Hematopoietic multipotent progenitor cell treated with erythropoietin and hydrocortisone succinate and interleukin-3 and kit ligand, for 4 days (in vitro differentiated cells): ENCODE results near the gene CYP2R1.

ENCODE experiments used
- DNase-seq: peaks from one replicate; pipeline ENCODE4 v3.0.0-alpha.2; 2015

CYP2R1 gene, protein sequence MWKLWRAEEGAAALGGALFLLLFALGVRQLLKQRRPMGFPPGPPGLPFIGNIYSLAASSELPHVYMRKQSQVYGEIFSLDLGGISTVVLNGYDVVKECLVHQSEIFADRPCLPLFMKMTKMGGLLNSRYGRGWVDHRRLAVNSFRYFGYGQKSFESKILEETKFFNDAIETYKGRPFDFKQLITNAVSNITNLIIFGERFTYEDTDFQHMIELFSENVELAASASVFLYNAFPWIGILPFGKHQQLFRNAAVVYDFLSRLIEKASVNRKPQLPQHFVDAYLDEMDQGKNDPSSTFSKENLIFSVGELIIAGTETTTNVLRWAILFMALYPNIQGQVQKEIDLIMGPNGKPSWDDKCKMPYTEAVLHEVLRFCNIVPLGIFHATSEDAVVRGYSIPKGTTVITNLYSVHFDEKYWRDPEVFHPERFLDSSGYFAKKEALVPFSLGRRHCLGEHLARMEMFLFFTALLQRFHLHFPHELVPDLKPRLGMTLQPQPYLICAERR

DNA sequence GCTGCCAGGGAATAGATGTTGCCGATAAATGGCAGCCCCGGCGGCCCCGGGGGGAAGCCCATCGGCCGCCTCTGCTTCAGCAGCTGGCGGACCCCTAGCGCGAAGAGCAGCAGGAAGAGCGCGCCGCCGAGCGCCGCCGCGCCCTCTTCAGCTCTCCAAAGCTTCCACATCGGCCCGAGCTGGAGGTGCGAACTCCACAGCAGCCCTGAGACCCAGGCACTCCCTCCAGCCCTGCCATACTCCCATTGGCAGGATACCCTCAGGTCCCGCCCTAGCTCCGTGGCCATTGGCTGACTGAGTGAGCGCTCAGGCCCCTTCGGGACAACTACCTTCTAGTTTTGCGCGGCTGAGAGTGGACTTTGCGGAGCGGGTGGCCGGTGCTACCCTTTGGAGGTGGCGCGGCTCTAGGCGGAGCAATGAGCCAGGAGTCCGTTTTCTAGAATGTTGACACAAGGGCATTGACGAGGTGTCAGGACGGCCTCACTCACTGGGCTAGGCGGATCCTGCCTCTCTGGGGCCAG, at the start of gene CYP2R1:
Gene CYP2R1, minus strand, starts transcription at position 196 of the 521 bp plus-strand sequence. Its CDS starts 26 bp downstream, at position 170.
- peak; percentile 97 for DNase-seq

DNA sequence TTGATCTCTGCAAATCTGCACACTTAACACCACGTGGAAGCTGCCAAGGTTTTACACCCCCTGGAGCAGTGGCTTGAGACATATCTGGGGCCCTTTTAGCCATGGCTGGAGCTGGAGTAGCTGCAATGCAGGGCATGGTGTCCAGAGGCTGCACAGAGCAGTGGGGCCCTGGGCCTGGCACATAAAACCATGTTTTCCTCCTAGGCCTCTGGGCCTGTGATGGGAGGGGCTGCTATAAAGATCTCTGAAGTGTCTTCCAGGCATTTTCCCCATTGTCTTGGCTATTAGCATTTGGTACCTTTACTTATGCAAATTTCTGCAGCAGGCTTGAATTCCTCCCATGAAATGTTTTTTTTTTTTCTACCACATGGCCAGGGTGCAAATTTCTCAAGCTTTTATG, 46.9 kb upstream of the CYP2R1 start:
- no peak for DNase-seq

DNA sequence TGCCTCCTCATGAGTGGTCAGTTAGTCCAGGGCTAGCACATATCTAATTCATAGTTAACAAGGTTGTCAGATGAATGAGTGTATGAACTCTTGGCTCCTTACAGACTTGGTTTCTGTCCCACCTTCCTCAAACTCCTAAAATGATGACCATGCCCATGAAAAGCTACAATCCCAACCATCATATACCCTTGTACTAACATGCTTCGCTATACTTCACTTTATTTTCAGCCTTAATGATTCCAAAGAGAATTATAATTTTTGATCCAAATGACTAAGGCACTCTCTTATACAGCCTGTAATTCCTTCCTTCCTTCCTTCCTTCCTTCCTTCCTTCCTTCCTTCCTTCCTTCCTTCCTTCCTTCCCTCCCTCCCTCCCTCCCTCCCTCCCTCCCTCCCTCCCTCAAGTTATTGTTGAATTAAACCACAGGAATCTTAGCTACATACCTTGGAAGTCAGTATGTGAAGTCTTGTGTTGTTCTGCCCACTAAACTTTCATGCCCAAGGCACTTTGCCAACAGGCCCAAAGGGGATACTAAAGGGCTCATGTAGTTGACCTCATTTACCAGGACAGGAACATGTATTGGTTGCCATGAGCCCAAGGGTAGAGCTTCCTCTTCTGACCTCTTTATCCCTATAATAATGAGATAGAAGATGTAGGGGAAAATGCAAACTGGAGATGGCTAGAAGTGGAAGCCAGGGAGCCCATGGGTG, 42.8 kb upstream of the CYP2R1 start:
- no peak for DNase-seq

DNA sequence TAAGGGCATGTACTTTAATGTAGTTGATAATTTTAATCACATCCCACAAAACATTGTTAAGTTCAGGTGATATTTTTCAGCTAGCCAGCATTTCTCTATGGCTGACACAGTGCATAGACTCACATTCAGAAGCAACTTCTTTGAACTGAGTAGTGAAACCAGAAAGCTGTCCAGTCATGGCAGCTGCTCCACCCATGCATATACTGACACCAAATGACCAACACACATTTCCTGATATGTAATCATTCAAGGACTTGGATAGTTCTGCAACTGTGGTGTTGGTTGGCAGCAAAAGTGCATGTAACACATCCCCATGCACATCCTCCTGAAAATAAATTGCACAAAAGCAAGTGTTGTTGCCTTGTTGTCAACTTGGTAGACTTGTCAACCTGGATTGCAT, 40.4 kb upstream of the CYP2R1 start:
- DNase-seq = no peak

DNA sequence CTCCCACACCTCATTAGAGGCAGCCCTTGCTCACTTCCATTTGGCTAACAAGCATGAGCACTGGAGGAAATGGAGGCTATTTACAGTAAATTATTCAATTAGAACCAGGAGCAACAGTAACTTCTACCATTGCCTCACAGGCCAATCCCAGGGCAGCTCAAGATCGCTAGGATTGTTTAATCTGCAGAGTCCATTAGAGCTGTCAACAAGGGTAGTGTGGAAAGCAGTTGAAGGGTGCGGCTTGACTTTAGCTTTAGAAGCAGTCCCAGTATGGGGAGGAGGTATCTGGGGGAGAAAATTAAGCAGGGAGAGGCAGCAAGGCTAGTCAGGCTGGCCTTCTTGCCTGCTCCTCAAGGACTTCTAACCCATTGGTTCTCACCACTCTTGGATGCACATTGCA, 38.3 kb upstream of the CYP2R1 start:
- no peak for DNase-seq

DNA sequence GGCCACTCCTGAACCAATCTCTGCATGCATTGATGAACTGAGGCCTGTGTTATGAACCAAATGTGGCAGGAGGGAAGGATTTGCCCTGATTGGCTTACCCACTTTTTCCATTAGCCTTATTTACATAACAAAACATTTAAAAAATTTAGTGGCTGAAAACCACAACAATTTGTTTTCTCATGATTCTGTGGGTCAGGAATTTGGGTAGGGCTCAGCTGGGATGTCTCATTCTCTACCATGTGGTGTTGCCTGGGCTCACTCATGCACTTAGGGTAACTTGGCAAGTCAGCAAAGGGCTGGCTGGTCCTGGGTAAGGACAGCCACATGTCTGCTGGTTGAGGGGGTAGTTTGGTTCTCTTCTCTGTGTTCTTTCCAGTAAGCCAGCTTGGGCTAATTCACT, 35.1 kb upstream of the CYP2R1 start:
- DNase-seq = no peak

DNA sequence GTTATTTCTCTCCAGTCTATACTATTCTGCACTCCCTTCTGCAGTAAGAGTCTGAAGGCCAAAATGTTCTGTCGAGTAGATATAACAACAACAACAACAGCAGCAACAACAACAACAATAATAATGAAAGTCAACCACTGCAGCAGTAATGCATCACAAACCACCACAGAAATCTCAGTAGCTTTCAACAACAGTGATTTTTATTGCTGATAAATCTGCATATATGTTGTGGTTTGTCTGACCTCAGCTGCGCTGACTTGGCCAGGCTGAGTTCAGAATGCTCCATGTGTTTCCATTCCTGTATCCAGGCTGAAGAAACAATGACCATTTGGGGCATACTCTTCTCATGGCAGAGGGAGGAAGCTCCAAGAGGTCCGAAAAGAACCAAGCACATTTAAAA, 32.3 kb upstream of the CYP2R1 start:
- DNase-seq = no peak

DNA sequence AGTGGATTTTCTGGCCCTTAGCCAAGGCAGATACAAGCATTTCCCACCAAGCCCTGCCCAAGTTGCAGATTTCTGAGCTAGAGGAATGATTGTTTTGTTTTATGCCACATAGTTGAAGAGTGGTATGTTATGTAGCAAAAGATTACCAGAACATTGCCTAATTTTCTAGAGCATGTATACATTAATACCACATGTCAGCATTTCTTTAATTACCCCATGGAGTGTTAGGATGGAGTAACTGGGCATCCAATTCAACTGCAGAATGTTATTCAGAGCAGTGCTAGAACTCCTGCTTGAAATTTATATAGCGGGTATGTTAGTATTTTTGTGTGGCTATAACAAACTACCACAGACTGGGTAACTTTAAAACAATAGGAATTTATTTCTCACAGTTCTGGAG, 24.4 kb upstream of the CYP2R1 start:
- no peak for DNase-seq

DNA sequence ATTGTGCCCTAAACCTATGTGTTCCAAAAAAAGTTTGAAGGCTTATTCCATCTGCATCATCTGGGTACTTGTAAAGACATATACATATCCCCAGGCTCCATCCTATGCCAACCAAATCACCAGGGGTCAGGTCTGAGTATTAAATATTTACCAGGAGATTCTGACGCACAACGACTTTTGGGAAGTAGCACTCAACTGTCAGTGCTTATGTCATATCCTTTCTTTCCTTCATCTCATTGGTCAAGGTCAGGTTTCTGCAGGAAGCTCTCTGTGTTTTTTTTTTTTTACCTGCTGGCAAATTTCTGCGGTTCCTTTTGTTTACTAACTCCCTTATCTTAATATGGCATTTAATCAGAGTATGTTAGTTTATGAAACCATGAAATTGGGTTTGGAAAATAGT, 22.5 kb upstream of the CYP2R1 start:
- DNase-seq = no peak

DNA sequence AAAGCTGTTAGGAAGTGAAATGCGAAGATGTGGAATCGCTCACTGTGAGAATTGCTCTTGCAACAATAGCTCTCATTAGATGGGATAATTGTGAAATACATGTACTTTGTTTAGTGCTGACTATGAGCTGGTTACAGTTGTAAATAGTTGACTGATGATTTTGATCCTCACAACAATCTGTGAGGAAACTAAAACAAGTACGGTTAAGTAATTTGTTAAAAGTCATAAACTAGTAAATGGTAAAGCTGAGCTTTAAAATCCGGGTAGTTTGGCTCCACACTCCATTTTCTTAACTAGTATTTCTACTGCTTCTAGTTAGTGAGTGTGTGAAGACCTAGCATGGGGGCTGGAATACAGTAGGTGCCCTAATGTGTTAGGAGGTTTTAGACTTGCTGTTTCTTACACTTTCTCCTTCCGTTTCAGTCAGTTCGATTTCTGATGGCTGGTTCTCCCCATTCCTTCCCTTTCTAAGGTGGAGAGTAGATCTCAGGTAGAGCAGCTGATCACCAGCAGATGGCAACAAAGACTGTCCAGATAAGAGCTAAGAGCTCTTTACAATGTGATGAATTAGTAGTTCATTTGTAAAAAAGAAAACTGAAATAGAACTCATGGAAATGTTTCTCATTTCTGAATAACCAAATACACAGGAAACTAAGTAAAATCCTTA, 16.3 kb upstream of the CYP2R1 start:
- peak; percentile 64 for DNase-seq

DNA sequence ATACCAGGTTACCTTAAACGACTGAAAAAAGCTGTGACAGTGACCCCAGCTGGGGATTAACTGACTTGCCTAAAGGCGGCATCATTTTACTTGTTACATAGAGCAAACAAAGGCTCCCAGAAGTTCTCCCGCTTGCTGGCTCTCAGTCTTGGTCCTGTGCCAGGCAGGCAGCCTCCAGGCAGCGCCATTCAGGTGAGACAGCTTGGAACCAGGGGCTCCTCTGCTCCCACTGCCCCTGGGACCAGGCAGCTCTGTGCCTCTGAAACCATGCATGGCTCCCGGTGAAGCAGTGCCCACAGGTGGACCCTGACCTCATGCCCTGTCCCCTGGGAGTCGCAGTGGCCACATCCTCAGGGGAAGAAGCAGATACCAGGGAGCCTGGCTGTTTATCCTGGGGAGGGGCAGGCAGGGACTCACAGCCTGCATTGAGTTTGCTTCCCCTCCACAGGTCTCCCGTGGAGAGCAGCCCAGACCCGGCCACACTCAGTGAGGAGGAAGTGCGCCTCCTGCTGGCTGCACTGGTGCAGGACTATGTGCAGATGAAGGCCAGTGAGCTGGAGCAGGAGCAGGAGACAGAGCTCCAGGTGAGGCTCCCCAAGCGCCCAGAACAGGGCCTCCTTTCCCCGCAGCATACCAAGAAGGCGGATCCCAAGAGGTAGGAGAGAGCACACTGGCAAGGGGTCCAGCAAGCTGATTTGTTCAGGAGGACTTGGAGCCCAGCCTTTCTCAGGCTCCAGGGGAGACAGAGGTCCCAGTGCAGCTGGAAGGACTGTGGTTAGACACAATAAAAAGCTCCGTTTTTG, 15.6 kb upstream of the CYP2R1 start:
- DNase-seq = peak; percentile 82

DNA sequence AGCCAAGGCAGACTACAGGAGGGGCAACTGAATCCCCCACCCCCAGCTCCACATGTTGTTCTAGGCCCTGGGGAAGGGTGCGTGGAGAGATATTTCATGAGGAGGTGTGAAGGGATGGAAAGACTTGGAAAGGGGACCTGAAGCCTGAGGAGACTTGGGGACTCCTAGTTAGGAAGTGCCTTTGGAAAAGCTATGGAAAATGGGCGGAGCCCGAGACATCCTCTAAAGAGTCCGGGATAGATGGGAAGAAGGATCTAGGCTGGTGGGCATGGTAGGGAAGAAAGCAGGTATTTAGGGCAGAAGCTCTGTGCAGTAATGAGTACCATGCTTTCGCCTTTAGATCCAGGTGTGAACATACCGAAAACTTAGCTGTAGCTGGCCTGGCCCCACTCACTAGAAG, 15.0 kb upstream of the CYP2R1 start:
- no peak for DNase-seq

DNA sequence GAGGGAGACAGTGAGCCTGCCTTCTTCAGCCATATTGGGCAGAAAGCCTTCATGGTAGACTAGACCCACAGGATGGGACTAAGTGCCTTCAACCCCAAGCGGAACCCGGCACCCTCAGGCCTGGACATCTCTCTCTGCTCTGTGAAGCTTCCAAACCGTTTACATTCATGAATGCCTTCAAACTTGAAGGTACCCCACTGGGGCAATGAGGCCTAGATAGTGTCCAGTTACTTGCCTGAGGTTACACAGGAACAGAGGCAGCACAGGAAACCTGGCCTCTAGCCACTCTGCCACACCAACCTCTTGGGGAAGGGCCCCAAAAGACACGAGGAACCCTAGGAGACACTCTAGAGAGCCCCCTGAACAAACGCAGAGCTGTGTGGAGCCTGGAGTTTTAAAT, 14.5 kb upstream of the CYP2R1 start:
- no peak for DNase-seq

DNA sequence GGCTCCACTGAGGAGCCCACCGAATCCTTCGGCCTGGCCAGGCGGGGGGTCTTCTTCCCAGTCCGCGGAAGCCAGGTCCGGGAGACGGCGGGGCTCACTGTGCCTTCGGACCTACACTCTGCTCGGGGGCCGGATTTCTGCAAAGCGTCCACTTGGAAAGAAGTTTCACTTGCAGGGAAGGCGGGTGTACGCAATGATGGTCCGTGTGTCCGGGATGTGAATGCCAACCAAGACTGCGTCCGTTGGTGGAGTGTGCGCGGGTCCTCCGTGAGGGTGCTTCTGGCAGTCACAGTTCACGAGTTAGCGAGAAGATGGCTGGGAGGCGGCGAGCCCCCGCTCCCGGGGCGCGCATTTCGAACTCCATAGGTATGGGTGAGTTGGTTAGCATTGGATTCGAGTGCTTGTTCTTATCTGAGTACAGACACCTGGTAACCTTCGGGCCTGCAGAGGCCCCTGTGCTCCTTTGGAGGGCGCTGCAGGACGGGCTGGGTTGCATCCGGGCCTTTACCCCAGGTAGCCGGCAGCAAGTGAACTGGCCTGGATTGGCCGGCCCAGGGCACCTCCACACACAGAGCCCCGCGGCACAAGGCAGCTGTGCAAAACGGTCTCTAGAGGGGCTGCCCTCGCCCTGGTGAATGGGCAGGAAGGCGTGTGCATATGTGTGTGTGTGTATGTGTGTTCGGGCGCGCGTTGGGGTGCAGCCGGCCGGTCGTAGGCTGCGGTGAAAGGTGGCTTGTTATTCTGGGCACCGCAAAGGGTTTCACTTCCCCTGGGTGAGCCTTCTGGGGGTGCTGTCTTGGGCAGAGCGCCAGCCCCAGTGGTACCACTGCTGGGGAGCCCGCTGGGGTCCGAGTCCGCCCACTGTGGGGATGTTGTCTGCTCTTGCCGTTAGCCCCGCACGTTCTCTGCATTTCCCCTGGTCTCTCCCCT, 13.3 kb upstream of the CYP2R1 start:
- DNase-seq = peak; percentile 73

DNA sequence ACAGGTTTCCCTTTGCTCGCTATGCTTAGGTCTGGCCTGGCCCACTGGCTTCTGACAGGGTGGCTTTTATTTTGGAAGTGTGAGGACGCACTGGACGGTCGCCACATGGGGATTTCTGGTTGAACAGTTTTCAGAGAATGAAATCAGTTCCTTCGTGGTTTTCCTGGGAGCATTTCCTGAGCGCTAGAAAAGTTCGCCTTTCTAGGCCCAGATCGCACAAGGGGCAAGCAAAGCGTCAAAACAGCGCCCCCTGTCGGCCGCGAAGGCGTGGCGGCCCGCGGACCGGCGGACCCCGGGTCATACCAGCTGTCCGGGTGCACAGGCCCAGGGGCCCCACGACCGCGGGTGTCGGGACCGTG, 12.7 kb upstream of the CYP2R1 start:
- peak; percentile 76 for DNase-seq

DNA sequence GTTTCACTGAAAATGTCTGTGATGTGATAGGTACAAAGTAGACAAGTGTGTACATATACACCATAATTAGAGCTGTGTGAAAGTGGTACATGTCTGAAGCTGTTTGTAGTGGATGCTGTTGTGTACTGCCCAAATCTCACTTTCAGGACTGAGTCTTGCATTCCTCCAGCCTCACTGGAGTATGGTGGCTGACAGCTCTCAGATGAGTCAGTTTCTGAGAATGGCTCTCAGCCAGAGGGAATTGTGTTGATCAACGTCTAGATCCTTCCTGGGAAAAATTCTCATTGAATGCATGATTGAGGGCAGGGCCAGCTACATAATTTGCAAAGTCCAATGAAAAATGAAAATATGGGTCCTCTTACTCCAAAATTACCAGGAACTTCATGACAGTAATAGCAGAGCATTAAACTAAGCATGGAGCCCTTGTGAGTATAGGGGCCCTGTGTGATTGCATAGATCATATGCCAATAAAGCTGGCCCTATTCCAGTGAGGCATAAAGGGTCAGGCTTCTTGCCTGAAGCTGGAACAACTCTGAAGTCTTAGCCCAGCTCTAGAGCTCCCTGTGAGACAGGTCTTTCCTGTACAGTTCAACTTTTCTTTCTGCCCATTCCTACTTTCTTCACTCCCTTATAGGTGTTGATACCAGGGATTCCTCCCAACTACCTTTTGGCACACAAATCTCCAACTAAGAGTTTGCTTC, 10.8 kb upstream of the CYP2R1 start:
- no peak for DNase-seq

DNA sequence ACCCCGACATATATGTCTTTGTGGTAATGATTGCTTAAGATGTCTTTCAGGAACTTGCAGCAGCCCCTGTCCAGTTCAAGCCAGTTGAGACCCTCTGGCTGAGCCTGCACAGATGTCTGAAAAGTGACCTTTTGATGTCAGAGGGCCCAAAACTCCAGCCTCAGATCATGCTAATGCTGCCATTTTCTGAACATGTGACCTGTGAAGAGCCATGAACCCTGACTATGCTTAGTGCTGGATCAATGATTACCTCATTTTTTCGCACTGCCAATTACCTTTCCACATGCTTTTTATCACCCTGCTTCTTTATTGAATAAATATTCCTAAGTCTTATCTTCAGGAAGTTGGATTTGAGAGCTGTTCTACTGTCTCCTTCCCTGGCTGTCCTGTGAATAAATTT, 6.9 kb upstream of the CYP2R1 start:
- peak; percentile 25 for DNase-seq

DNA sequence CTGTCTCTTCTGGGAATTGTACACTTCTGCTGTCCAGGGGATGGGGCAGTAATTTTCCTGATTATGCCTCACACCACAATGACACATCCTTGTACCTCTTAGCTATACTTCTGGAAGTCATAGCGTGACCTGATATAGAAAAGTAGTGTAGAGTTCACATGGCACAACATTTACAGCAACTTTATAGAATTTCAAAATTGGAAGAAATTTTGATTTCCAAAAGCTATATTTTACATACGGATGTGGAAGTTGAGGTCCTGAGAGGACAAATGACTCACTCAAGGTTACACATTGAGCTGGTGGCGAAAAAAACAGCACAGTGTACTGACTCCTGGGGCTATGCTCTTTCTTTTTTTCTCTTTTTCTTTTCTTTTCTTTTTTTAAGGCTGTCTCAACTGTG, 6.3 kb upstream of the CYP2R1 start:
- DNase-seq = no peak

DNA sequence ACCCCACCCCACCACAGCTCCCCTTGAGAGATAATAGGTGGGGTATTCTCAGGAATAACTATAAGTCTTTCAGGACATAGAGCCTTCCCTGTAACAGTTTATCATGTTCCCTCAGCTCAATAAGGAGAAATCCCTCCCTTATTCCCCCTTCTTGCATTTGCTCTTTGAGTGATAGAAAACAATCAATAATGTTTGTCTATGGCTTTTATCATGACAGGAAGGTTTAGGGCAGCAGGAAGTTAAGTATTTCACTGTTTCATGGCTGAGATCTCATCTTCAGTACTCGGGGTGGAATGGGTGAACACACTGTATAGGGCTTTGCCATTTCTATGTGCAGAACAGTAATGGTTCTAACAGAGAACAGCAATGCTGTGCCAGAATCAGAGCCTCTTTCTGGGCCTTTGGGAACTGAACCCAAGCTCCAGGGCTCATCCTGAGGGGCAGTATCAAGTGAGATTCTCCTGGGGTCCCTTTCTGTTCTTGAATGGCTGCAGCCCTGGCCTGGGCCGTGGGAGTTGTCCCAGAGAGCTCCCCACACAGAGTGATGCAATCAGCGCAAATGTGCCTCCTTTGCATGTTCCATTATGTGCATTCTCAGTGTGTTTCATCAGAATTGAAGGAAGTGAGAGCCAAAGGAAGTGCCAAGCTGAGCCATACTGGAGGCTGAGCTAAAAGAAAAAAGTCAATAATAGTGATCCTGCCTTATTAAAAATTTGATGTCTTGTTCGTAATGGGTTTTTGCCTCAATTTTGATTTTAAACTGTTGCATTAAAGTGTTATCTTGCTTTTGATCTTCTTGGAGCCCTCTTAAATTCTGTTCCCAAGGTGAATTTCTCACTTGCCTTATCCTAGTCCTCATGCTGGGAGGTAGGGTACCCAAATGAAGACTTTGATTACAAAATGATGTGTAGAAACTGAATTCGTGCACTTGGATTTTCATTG, 2.9 kb upstream of the CYP2R1 start:
- DNase-seq = peak; percentile 60

DNA sequence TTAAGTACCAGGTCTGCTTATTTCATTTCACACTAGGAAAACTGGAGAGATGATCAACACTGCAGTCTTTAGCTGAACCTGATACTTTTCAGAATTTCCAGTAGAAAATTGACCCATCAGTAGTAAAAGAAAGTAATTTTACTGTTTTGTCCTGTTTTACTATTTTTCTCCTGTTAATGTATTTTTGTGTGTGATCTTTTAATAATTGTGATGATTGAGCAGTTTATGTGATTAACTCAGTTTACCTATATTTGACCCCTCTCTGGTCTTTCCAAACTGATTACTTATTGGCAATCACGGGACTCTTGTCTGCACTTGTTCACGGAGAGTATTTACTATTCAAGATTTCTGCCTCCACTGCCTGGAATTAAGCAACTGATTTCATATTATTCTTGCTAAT, 546 bp upstream of the CYP2R1 start:
- no peak for DNase-seq
